Neural cell (in vitro differentiated cells): ENCODE measurements around the gene HSPA1A. TPM values are rescaled to one million over a fixed set of nuclear protein-coding genes. Genes with fewer than 3 reads are reported as not detected.
"Not testable (repeated sequence)": the region's sequence is repeated elsewhere in the genome, so short reads cannot be mapped to it uniquely, and the experiment has no call there.

Source experiments
- H2AFZ ChIP-seq: fragments of 200-600, 300-800 bp; sonication (generic), shearing (Covaris generic); 2 replicates; pipeline ENCODE4 v1.6.0; 2014; ENCODE audit warnings: low read depth, mild to moderate bottlenecking, antibody characterized with exemption, low read length, moderate library complexity
- H3F3A ChIP-seq: fragments of 200-600 bp; shearing (Covaris generic); 2 replicates; pipeline ENCODE4 v1.6.1; 2016; ENCODE audit warnings: mild to moderate bottlenecking, moderate library complexity, mixed read lengths, antibody characterized with exemption, low read length; ENCODE audit not compliant: insufficient read depth, poor library complexity, severe bottlenecking
- H3K27ac ChIP-seq: fragments of 200-600, 300-800 bp; sonication (generic), shearing (Covaris generic); 2 replicates; pipeline ENCODE4 v1.5.1; 2014; ENCODE audit warnings: mild to moderate bottlenecking, low read length, moderate library complexity
- H3K27me3 ChIP-seq: fragments of 300-800, 200-600 bp; sonication (generic), shearing (Covaris generic); 2 replicates; pipeline ENCODE4 v1.6.0; 2014; ENCODE audit warnings: mild to moderate bottlenecking, low read depth, low read length, moderate library complexity; ENCODE audit not compliant: insufficient read depth
- H3K36me3 ChIP-seq: fragments of 300-800, 200-600 bp; sonication (generic), shearing (Covaris generic); 2 replicates; pipeline ENCODE4 v1.5.1; 2014; ENCODE audit warnings: mild to moderate bottlenecking, antibody characterized with exemption, low read length, moderate library complexity; ENCODE audit not compliant: insufficient read depth
- H3K4me2 ChIP-seq: fragments of 300-800, 200-600 bp; sonication (generic), shearing (Covaris generic); 2 replicates; pipeline ENCODE4 v1.6.0; 2014; ENCODE audit warnings: mild to moderate bottlenecking, low read length
- H3K4me3 ChIP-seq: fragments of 300-800, 200-600 bp; sonication (generic), shearing (Covaris generic); 2 replicates; pipeline ENCODE4 v1.5.1; 2014; ENCODE audit warnings: mild to moderate bottlenecking, low read length, moderate library complexity
- H3K79me2 ChIP-seq: fragments of 200-600 bp; shearing (Covaris generic); replicated peaks from 2 replicates; pipeline ENCODE4 v1.6.0; 2014; ENCODE audit warnings: mild to moderate bottlenecking, low read length, moderate library complexity; ENCODE audit not compliant: insufficient read depth
- H3K9ac ChIP-seq: fragments of 300-800, 200-600 bp; sonication (generic), shearing (Covaris generic); 2 replicates; pipeline ENCODE4 v1.6.1; 2016; ENCODE audit warnings: mild to moderate bottlenecking, low read length, mixed read lengths
- H3K9me2 ChIP-seq: fragments of 200-600 bp; shearing (Covaris generic); 2 replicates; pipeline ENCODE4 v1.6.1; 2016; ENCODE audit warnings: mild to moderate bottlenecking, low read length, mixed read lengths; ENCODE audit not compliant: insufficient read depth
- H3K9me3 ChIP-seq: fragments of 200-600, 300-800 bp; sonication (generic), shearing (Covaris generic); 2 replicates; pipeline ENCODE4 v1.6.1; 2016; ENCODE audit warnings: mild to moderate bottlenecking, mixed run types, low read length, moderate library complexity, mixed read lengths
- H4K20me1 ChIP-seq: fragments of 200-600 bp; shearing (Covaris generic); 2 replicates; pipeline ENCODE4 v1.6.1; 2016; ENCODE audit warnings: mild to moderate bottlenecking, mixed run types; ENCODE audit not compliant: insufficient read depth
- EP300 ChIP-seq: fragments of 450-650 bp; conservative IDR thresholded peaks from 2 replicates; pipeline ENCODE4 v1.6.1; 2014; ENCODE audit warnings: antibody characterized with exemption, mild to moderate bottlenecking, moderate library complexity; ENCODE audit not compliant: poor library complexity, severe bottlenecking
- EZH2 ChIP-seq: fragments of 200-600, 300-800 bp; shearing (Covaris generic), sonication (generic); IDR thresholded peaks from 2 replicates; pipeline ENCODE4 v1.6.1; 2014; ENCODE audit warnings: antibody characterized with exemption, low read length, borderline replicate concordance, mild to moderate bottlenecking; ENCODE audit not compliant: insufficient read depth, poor library complexity, severe bottlenecking
- MXI1 ChIP-seq: fragments of 450-650 bp; conservative IDR thresholded peaks from 2 replicates; pipeline ENCODE4 v1.6.1; 2014; ENCODE audit warnings: antibody characterized with exemption, mild to moderate bottlenecking; ENCODE audit not compliant: poor library complexity, severe bottlenecking
- POLR2AphosphoS5 ChIP-seq: IDR thresholded peaks from 2 replicates; pipeline ENCODE4 v1.6.1; 2012
- RAD21 ChIP-seq: fragments of 450-650 bp; conservative IDR thresholded peaks from 2 replicates; pipeline ENCODE4 v1.6.1; 2014; ENCODE audit warnings: antibody characterized with exemption, mild to moderate bottlenecking, moderate library complexity
- SMC3 ChIP-seq: fragments of 450-650 bp; conservative IDR thresholded peaks from 2 replicates; pipeline ENCODE4 v1.6.1; 2014; ENCODE audit warnings: antibody characterized with exemption, mild to moderate bottlenecking, moderate library complexity; ENCODE audit not compliant: poor library complexity
- TAF1 ChIP-seq: IDR thresholded peaks from 2 replicates; pipeline ENCODE4 v1.6.1; 2012; ENCODE audit warnings: low read depth
- polyA plus RNA-seq: library from polyadenylated mRNA; depleted of rRNA; stranded (reverse); fragments of >200 nt; gene quantifications from 2 replicates; pipeline ENCODE4 v1.2.3, GENCODE V29; 2014
- TF ChIP-seq, protein P1 (sequence below): IDR thresholded peaks from 2 replicates; pipeline ENCODE4 v1.6.1; 2012; ENCODE audit warnings: borderline replicate concordance
- TF ChIP-seq, protein P2 (sequence below): fragments of 450-650 bp; IDR thresholded peaks from 2 replicates; pipeline ENCODE4 v1.5.1; 2014; ENCODE audit warnings: antibody characterized with exemption, mild to moderate bottlenecking, moderate library complexity; ENCODE audit not compliant: poor library complexity, severe bottlenecking

Gene HSPA1A
- polyA plus RNA-seq, 1 donor from 2014 or later = 50.9 TPM

DNA sequence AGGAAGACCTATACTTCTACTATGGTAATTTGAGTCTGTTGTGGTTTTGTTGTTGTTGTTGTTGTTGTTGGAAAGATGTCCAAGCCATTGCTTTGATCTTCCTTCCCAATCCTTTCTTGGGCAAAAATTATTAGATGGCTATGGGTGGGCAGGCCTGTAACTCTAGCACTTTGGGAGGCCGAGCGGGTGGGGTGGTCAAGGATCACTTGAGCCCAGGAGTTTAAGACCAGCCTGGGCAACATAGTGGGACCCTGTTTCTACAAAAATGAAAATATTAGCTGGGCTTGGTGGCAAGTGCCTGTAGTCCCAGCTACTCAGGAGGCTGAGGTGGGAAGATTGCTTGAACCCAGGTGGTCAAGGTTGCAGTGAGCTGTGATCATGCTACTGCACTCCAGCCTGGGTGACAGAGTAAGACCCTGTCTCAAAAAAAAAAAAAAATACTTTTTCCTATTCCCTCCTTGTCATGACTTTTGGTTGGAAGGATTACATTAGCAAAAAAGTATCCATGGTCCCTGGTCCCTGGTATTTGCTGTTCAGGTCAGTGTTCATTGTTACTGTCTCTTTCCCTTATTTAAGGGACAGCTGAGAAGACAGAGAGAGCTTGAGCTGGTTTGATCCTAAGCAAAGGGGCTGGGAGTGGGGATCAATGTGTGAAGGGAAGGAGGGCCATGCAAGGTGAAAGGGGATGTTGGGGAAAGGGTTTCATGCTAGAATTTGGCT lies 35.6 kb downstream of the HSPA1A start:
- TF ChIP-seq, protein P1, sequence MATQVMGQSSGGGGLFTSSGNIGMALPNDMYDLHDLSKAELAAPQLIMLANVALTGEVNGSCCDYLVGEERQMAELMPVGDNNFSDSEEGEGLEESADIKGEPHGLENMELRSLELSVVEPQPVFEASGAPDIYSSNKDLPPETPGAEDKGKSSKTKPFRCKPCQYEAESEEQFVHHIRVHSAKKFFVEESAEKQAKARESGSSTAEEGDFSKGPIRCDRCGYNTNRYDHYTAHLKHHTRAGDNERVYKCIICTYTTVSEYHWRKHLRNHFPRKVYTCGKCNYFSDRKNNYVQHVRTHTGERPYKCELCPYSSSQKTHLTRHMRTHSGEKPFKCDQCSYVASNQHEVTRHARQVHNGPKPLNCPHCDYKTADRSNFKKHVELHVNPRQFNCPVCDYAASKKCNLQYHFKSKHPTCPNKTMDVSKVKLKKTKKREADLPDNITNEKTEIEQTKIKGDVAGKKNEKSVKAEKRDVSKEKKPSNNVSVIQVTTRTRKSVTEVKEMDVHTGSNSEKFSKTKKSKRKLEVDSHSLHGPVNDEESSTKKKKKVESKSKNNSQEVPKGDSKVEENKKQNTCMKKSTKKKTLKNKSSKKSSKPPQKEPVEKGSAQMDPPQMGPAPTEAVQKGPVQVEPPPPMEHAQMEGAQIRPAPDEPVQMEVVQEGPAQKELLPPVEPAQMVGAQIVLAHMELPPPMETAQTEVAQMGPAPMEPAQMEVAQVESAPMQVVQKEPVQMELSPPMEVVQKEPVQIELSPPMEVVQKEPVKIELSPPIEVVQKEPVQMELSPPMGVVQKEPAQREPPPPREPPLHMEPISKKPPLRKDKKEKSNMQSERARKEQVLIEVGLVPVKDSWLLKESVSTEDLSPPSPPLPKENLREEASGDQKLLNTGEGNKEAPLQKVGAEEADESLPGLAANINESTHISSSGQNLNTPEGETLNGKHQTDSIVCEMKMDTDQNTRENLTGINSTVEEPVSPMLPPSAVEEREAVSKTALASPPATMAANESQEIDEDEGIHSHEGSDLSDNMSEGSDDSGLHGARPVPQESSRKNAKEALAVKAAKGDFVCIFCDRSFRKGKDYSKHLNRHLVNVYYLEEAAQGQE = no peak
- TF ChIP-seq, protein P2, sequence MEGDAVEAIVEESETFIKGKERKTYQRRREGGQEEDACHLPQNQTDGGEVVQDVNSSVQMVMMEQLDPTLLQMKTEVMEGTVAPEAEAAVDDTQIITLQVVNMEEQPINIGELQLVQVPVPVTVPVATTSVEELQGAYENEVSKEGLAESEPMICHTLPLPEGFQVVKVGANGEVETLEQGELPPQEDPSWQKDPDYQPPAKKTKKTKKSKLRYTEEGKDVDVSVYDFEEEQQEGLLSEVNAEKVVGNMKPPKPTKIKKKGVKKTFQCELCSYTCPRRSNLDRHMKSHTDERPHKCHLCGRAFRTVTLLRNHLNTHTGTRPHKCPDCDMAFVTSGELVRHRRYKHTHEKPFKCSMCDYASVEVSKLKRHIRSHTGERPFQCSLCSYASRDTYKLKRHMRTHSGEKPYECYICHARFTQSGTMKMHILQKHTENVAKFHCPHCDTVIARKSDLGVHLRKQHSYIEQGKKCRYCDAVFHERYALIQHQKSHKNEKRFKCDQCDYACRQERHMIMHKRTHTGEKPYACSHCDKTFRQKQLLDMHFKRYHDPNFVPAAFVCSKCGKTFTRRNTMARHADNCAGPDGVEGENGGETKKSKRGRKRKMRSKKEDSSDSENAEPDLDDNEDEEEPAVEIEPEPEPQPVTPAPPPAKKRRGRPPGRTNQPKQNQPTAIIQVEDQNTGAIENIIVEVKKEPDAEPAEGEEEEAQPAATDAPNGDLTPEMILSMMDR = no peak
- no peak for TF ChIP-seq SMC3
- TF ChIP-seq POLR2AphosphoS5 = no peak
- TF ChIP-seq MXI1 = no peak
- Histone ChIP-seq H3F3A (no peaks in the 10 kb centered on the region), H2AFZ (no peak overlapping the region), H3K36me3 (no peaks in the 10 kb centered on the region), H3K27me3 (no peaks in the 10 kb centered on the region), H3K9ac (no peak overlapping the region), H4K20me1 (no peaks in the 10 kb centered on the region), H3K4me2 (no peak overlapping the region), H3K27ac (no peak overlapping the region), H3K9me3 (no peaks in the 10 kb centered on the region), H3K9me2 (no peaks in the 10 kb centered on the region), H3K4me3 (no peak overlapping the region), H3K79me2 (no peaks in the 10 kb centered on the region)

DNA sequence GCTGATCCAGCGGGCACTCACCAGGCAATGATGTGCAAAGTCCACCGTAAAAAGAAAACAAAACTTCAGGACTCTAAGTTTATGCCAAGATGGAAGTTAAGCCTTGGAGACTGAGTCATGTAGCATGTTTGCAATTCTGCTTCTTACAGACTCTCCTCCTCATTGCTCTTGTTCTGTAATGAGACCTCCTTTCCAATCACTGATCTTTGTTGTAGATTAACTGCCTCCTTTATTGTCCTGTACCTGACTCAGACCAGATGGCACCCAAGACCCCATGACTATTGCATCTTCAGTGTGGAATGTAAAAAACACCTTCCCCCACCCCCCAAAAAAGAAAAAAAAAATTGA lies 36.1 kb downstream of the HSPA1A start:
- Histone ChIP-seq H3K9me3 (no peaks in the 10 kb centered on the region), H3K9ac (no peak overlapping the region), H3K79me2 (no peaks in the 10 kb centered on the region), H3K4me3 (no peak overlapping the region), H3K27ac (no peak overlapping the region), H3K36me3 (no peaks in the 10 kb centered on the region), H3K27me3 (no peaks in the 10 kb centered on the region), H3F3A (no peaks in the 10 kb centered on the region), H4K20me1 (no peaks in the 10 kb centered on the region), H3K4me2 (no peak overlapping the region), H2AFZ (no peak overlapping the region), H3K9me2 (no peaks in the 10 kb centered on the region)
- TF ChIP-seq POLR2AphosphoS5 (no peak), MXI1 (no peak), EZH2 (no peak), RAD21 (no peak), SMC3 (no peak), TAF1 (no peak), EP300 (no peak)
- TF ChIP-seq, protein P2 = no peak
- TF ChIP-seq, protein P1 = no peak

DNA sequence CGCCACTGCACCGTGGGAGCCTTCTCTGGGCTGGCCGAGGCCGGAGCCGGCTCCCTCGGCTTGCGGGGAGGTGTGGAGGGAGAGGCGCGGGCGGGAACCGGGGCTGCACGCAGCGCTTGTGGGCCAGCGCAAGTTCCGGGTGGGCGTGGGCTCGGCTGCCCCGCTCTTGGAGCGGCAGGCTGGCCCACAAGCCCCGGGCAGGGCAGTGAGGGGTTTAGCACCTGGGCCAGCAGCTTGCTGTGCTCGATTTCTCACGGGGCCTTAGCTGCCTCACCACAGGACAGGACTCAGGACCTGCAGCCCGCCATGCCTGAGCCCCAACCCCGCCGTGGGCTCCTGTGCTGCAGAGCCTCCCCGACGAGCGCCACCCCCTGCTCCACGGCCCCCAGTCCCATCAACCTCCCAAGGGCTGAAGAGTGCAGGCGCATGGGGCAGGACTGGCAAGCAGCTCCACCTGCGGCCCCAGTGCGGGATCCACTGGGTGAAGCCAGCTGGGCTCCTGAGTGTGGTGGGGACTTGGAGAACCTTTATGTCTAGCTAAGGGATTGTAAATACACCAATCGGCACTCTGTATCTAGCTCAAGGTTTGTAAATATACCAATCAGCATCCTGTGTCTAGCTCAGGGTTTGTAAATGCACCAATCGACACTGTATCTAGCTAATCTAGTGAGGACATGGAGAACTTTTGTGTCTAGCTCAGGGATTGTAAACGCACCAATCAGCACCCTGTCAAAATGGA lies 36.8 kb downstream of the HSPA1A start:
- H3F3A ChIP-seq, H2AFZ ChIP-seq, H3K4me2 ChIP-seq: not testable (repeated sequence)

More for the DNA sequence above, 36.8 kb downstream of the HSPA1A start:
- not testable (repeated sequence) for H3K4me3 ChIP-seq, H3K9me3 ChIP-seq, H3K9me2 ChIP-seq, H4K20me1 ChIP-seq, H3K36me3 ChIP-seq, H3K9ac ChIP-seq, H3K27ac ChIP-seq, H3K27me3 ChIP-seq, H3K79me2 ChIP-seq
